HG03066 (cell line): ENCODE measurements around the gene LRRC66.

Experiments
- ATAC-seq: cut with Tn5 transposase; IDR thresholded peaks from one replicate; pipeline ENCODE4 v1.9.1; 2021; ENCODE audit warnings: low read depth; ENCODE audit not compliant: unreplicated experiment

LRRC66 gene

GRCh38 chr4:52015366-52015765 is 4.8 kb downstream of the LRRC66 start:
- no peak for ATAC-seq

- no peak for ATAC-seq
These were observed 5.3 kb downstream of the LRRC66 start for GRCh38 chr4:52014903-52015302.

- no peak for ATAC-seq
These were observed 7.5 kb downstream of the LRRC66 start for GRCh38 chr4:52012651-52013050.

GRCh38 chr4:52010986-52011385 is 9.2 kb downstream of the LRRC66 start:
- no peak for ATAC-seq

GRCh38 chr4:52006887-52007286 is 13.3 kb downstream of the LRRC66 start:
- ATAC-seq: no peak

GRCh38 chr4:52005604-52006273 is 14.4 kb downstream of the LRRC66 start:
- no peak for ATAC-seq

- ATAC-seq: no peak
These were observed 15.7 kb downstream of the LRRC66 start for GRCh38 chr4:52004414-52004813.

- ATAC-seq: no peak
These were observed 18.5 kb downstream of the LRRC66 start for GRCh38 chr4:52001616-52002015.

GRCh38 chr4:51999250-51999649 is 20.9 kb downstream of the LRRC66 start:
- ATAC-seq: no peak

- no peak for ATAC-seq
These were observed 21.3 kb downstream of the LRRC66 start for GRCh38 chr4:51998837-51999236.

GRCh38 chr4:51997647-51998046 is 22.5 kb downstream of the LRRC66 start:
- ATAC-seq: no peak

GRCh38 chr4:51995647-51996220 is 24.4 kb downstream of the LRRC66 start:
- no peak for ATAC-seq

GRCh38 chr4:51965862-51966261 is 54.3 kb downstream of the LRRC66 start:
- no peak for ATAC-seq

GRCh38 chr4:51963841-51964517 is 56.2 kb downstream of the LRRC66 start:
- ATAC-seq: no peak

- no peak for ATAC-seq
These were observed 59.7 kb downstream of the LRRC66 start for GRCh38 chr4:51960486-51960885.

GRCh38 chr4:51958199-51958968 is 61.8 kb downstream of the LRRC66 start:
- no peak for ATAC-seq
